Measurements from ENCODE around the gene MAD1L1. TPM values are rescaled to one million over a fixed set of nuclear protein-coding genes. Genes with fewer than 3 reads are reported as not detected.
A peak's percentile ranks its signal among the peaks of the same experiment; 100 is the strongest.
"Not testable (repeated sequence)": the region's sequence is repeated elsewhere in the genome, so short reads cannot be mapped to it uniquely, and the experiment has no call there.

Gene MAD1L1
- total and polyA plus RNA-seq, 4 donors, result 43.0 to 54.9 (median 49.9) TPM

DNA sequence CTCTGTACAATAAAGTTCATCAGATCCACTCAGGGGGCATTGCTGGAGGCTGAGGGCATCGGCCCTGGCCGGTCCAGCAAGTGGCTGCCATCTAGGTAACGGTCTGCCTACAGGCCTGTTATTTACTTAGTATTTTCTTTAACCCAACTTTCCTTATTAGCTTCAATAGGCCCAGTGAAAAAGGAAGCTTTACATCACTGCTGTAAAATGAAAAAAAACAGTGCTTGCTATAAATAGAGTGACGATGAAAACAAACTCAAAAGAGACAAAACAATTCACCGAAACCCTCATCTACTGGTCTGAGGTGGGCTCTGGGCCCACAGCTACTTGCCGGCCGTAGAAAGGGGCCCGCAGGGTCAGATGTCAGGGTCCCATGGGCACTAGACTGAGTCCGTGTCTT is 370.2 kb downstream of the MAD1L1 start:
- Histone ChIP-seq H3K9me3 (ENCODE audit: control insufficient read depth in 4 of 4, insufficient read depth in 3 of 4, low read length in 3 of 4) (no peaks in the 10 kb centered on the region), H3K9ac (ENCODE audit: insufficient read depth in 1 of 2, low read length in 2 of 2) (peak overlapping the region in 1 of 2 donors; percentile 11), H3K27me3 (ENCODE audit: control insufficient read depth in 3 of 3, insufficient read depth in 3 of 3, low read length in 2 of 3) (no peaks in the 10 kb centered on the region), H3K4me1 (ENCODE audit: control insufficient read depth in 5 of 5, insufficient read depth in 5 of 5, low read length in 5 of 5) (peaks cover 0 to 19% (median 0%) of the 10 kb centered on the region in 5 donors), H3K36me3 (ENCODE audit: control insufficient read depth in 4 of 4, insufficient read depth in 4 of 4, low read length in 4 of 4) (peaks cover 0 to 1% (median 0%) of the 10 kb centered on the region in 4 donors), H3K27ac (ENCODE audit: low read depth in 1 of 2, low read length in 1 of 2) (no peak overlapping the region), H3K4me3 (no peak overlapping the region)
- TF ChIP-seq, protein P1, sequence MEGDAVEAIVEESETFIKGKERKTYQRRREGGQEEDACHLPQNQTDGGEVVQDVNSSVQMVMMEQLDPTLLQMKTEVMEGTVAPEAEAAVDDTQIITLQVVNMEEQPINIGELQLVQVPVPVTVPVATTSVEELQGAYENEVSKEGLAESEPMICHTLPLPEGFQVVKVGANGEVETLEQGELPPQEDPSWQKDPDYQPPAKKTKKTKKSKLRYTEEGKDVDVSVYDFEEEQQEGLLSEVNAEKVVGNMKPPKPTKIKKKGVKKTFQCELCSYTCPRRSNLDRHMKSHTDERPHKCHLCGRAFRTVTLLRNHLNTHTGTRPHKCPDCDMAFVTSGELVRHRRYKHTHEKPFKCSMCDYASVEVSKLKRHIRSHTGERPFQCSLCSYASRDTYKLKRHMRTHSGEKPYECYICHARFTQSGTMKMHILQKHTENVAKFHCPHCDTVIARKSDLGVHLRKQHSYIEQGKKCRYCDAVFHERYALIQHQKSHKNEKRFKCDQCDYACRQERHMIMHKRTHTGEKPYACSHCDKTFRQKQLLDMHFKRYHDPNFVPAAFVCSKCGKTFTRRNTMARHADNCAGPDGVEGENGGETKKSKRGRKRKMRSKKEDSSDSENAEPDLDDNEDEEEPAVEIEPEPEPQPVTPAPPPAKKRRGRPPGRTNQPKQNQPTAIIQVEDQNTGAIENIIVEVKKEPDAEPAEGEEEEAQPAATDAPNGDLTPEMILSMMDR (IDR thresholded peaks at IDR 0.05; ENCODE audit: control extremely low read depth, extremely low read depth), result no peak
- ATAC-seq (ENCODE audit: insufficient read depth, low FRiP score), result no peak
- DNase-seq, result no peak
- 85 to 86% methylated on average over 9 of the region's 9 CpGs for WGBS, 2 donors

DNA sequence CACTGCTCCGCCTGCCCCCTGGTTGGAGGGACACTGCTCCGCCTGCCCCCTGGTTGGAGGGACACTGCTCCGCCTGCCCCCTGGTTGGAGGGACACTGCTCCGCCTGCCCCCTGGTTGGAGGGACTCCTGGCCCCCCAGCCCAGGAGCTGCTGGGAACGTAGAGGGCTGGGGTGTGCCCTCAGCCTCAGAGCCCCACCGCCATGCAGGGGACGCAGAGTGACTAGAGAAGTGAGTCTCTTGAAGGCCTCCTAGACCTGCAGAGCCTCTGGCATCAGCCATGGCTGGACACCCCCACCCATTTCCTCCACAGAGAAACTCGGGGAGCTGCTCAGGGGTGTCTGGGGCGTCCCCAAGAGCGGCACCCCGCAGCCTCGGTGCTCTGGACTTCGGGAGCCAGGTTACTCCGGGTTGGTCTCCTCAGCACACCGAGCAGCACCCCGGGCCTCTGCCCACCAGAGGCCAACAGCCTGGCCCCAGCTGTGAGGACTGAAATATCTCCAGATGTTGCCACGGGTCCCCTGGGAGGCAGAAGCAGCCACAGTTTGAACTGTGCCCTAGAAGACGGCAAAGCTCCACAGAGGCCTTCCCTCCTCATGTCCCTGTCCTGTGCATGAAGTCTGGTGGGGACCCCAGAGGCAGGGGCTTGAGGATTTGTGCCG is 370.8 kb downstream of the MAD1L1 start:
- no peak for ATAC-seq (ENCODE audit: insufficient read depth, low FRiP score)
- Histone ChIP-seq H3K9me3 (ENCODE audit: control insufficient read depth in 4 of 4, insufficient read depth in 3 of 4, low read length in 3 of 4) (no peaks in the 10 kb centered on the region), H3K27me3 (ENCODE audit: control insufficient read depth in 3 of 3, insufficient read depth in 3 of 3, low read length in 2 of 3) (no peaks in the 10 kb centered on the region), H3K36me3 (ENCODE audit: control insufficient read depth in 4 of 4, insufficient read depth in 4 of 4, low read length in 4 of 4) (peaks cover 0 to 1% (median 0%) of the 10 kb centered on the region in 4 donors), H3K27ac (ENCODE audit: low read depth in 1 of 2, low read length in 1 of 2) (no peak overlapping the region), H3K4me3 (no peak overlapping the region), H3K4me1 (ENCODE audit: control insufficient read depth in 5 of 5, insufficient read depth in 5 of 5, low read length in 5 of 5) (peaks cover 0 to 23% (median under 1%) of the 10 kb centered on the region in 5 donors), H3K9ac (ENCODE audit: insufficient read depth in 1 of 2, low read length in 2 of 2) (no peak overlapping the region)
- 91 to 94% methylated on average over 17 of the region's 19 CpGs for WGBS, 2 donors
- TF ChIP-seq, protein P1 (IDR thresholded peaks at IDR 0.05; ENCODE audit: control extremely low read depth, extremely low read depth), result no peak
- DNase-seq, result no peak

DNA sequence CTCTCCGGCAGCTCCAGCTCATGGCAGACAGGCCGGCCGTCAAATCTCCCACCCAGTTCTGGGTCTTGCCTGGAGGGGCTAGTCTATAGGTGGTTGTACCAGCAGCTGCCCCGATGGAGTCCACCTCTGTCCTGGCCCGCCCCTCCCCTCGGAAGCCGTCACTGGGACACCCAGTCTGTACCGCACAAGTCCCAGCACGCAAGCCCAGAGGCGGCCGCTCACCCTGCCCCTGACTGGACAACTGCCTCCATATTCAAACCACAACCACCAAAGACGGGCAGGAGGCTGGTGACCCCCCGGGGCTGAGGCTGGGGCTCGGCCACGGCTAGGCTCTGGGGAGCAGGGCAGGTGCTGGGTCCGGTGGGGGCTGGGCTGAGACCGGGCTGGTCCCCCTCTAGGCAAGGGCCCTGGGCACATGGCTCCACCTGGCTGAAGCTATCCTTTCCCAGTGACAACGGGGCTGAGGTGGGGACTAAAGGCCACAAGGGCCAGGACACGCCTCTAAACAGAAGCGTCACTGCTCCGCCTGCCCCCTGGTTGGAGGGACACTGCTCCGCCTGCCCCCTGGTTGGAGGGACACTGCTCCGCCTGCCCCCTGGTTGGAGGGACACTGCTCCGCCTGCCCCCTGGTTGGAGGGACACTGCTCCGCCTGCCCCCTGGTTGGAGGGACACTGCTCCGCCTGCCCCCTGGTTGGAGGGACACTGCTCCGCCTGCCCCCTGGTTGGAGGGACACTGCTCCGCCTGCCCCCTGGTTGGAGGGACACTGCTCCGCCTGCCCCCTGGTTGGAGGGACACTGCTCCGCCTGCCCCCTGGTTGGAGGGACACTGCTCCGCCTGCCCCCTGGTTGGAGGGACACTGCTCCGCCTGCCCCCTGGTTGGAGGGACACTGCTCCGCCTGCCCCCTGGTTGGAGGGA is 371.6 kb downstream of the MAD1L1 start:
- not testable (repeated sequence) for H3K4me3 ChIP-seq; ATAC-seq (ENCODE audit: insufficient read depth, low FRiP score); H3K9ac ChIP-seq (ENCODE audit: insufficient read depth in 1 of 2, low read length in 2 of 2); H3K9me3 ChIP-seq (ENCODE audit: control insufficient read depth in 4 of 4, insufficient read depth in 3 of 4, low read length in 3 of 4); H3K36me3 ChIP-seq (ENCODE audit: control insufficient read depth in 4 of 4, insufficient read depth in 4 of 4, low read length in 4 of 4); H3K27me3 ChIP-seq (ENCODE audit: control insufficient read depth in 3 of 3, insufficient read depth in 3 of 3, low read length in 2 of 3); DNase-seq; H3K27ac ChIP-seq (ENCODE audit: low read depth in 1 of 2, low read length in 1 of 2)
- H3K4me1 ChIP-seq (ENCODE audit: control insufficient read depth in 5 of 5, insufficient read depth in 5 of 5, low read length in 5 of 5), result peaks cover 0 to 30% (median 3%) of the 10 kb centered on the region in 5 donors
- 94 to 96% methylated on average over 21 to 23 of the region's 33 CpGs for WGBS, 2 donors
